B cell (primary cell): ENCODE results near the gene EVA1A. TPM values are rescaled to one million over a fixed set of nuclear protein-coding genes. Genes with fewer than 3 reads are reported as not detected.

Experiments
- ATAC-seq: fragments of 200-7000 bp; cut with Tn5 transposase; one replicate; pipeline ENCODE4 v1.10.0; 2021; ENCODE audit warnings: low read depth, mild to moderate bottlenecking, moderate number of reproducible peaks, moderate library complexity
- CTCF ChIA-PET: fragments of 350-600 bp; sonication (Branson Sonifier 250); formaldehyde crosslinking; loops from one replicate; lab custom pipeline; 2021; ENCODE audit warnings: antibody characterized with exemption, inconsistent platforms; lab: Charles Lee
- POLR2A ChIA-PET: fragments of 350-600 bp; sonication (Branson Sonifier 250); formaldehyde crosslinking; loops from one replicate; lab custom pipeline; 2021; ENCODE audit warnings: antibody characterized with exemption; lab: Charles Lee
- DNase-seq: peaks from one replicate; pipeline ENCODE4 v3.0.0; 2013
- H2AFZ ChIP-seq: 2 replicates; pipeline ENCODE4 v1.6.1; 2012; ENCODE audit warnings: mild to moderate bottlenecking, low read depth, low read length; ENCODE audit not compliant: insufficient read depth, poor library complexity, severe bottlenecking
- H3K27ac ChIP-seq, 2 donors: 1 replicate in 1 of 2; 2 replicates in 1 of 2; pipeline ENCODE4 v1.5.1; 2012 to 2013; ENCODE audit warnings: low read length in 2 of 2, mild to moderate bottlenecking in 2 of 2, moderate library complexity in 1 of 2
- H3K27me3 ChIP-seq, 4 experiments: fragments of 200-600 bp in 1 of 4; sonication (generic) in 1 of 4; replicated peaks in 1 of 4; 1 replicate in 2 of 4; 2 replicates in 2 of 4; pipeline versions ENCODE4 v1.6.1 to v1.7.0; 2013 to 2016; ENCODE audit warnings: low read length in 3 of 4, mild to moderate bottlenecking in 2 of 4, mixed read lengths in 1 of 4, moderate library complexity in 1 of 4; ENCODE audit not compliant: insufficient read depth in 4 of 4, control insufficient read depth in 3 of 4; ENCODE audit errors: control extremely low read depth in 1 of 4
- H3K36me3 ChIP-seq, 2 experiments: replicated peaks in 1 of 2; 1 replicate in 1 of 2; 2 replicates in 1 of 2; pipeline versions ENCODE4 v1.6.1 to v1.7.1; 2013; ENCODE audit warnings: low read length in 1 of 2; ENCODE audit not compliant: insufficient read depth in 2 of 2, control insufficient read depth in 1 of 2; ENCODE audit errors: control extremely low read depth in 1 of 2, extremely low read depth in 1 of 2
- H3K4me1 ChIP-seq, 2 donors: fragments of 200-600 bp in 1 of 2; sonication (generic) in 1 of 2; 1 replicate in 1 of 2; 2 replicates in 1 of 2; pipeline versions ENCODE4 v1.5.1 to v1.6.1; 2013 to 2017; ENCODE audit warnings: low read length in 2 of 2; ENCODE audit not compliant: control insufficient read depth in 2 of 2, insufficient read depth in 2 of 2
- H3K4me2 ChIP-seq: replicated peaks from 2 replicates; pipeline ENCODE3; 2012; ENCODE audit warnings: mild to moderate bottlenecking, low read depth, low read length; ENCODE audit not compliant: poor library complexity, severe bottlenecking
- H3K4me3 ChIP-seq, 5 experiments: fragments of 200-600 bp in 1 of 5; sonication (generic) in 1 of 5; 1 replicate in 3 of 5; 2 replicates in 2 of 5; pipeline versions ENCODE4 v1.5.1 to v1.7.0; 2011 to 2016; ENCODE audit warnings: low read length in 4 of 5, mild to moderate bottlenecking in 4 of 5, low read depth in 2 of 5, control low read depth in 1 of 5, moderate library complexity in 1 of 5; ENCODE audit not compliant: insufficient read depth in 1 of 5; ENCODE audit errors: control extremely low read depth in 1 of 5, extremely low read depth in 1 of 5
- H3K79me2 ChIP-seq: fragments of 200-600 bp; sonication (generic); one replicate; pipeline ENCODE4 v1.6.0; 2016; ENCODE audit warnings: low read length; ENCODE audit not compliant: control insufficient read depth, insufficient read depth
- H3K9ac ChIP-seq: fragments of 200-600 bp; sonication (generic); 2 replicates; pipeline ENCODE4 v1.6.1; 2017; ENCODE audit warnings: mild to moderate bottlenecking, low read length, moderate library complexity
- H3K9me3 ChIP-seq, 3 donors: one replicate each; pipeline versions ENCODE4 v1.6.1 to v1.7.1; 2013; ENCODE audit warnings: low read length in 2 of 3; ENCODE audit not compliant: control insufficient read depth in 2 of 3, insufficient read depth in 1 of 3; ENCODE audit errors: control extremely low read depth in 1 of 3
- H4K20me1 ChIP-seq: 2 replicates; pipeline ENCODE4 v1.6.0; 2012; ENCODE audit warnings: mild to moderate bottlenecking, low read length; ENCODE audit not compliant: insufficient read depth, control insufficient read depth, poor library complexity, severe bottlenecking
- H3K27ac Mint-ChIP-seq: one replicate; pipeline ENCODE4 v1.8.0; 2021; ENCODE audit warnings: mixed read lengths
- H3K27me3 Mint-ChIP-seq: one replicate; pipeline ENCODE4 v1.8.0; 2021; ENCODE audit warnings: mixed read lengths
- H3K4me1 Mint-ChIP-seq: one replicate; pipeline ENCODE4 v1.8.0; 2021; ENCODE audit warnings: mixed read lengths
- H3K4me3 Mint-ChIP-seq: one replicate; pipeline ENCODE4 v1.8.0; 2021; ENCODE audit warnings: mixed read lengths
- H3K9me3 Mint-ChIP-seq: one replicate; pipeline ENCODE4 v1.8.0; 2022; ENCODE audit warnings: mixed read lengths; ENCODE audit not compliant: insufficient read depth
- CTCF ChIP-seq: fragments of 200-600 bp; IDR thresholded peaks from one replicate; pipeline ENCODE4 v1.8.0; 2022; ENCODE audit warnings: antibody characterized with exemption, mild to moderate bottlenecking
- EZH2 ChIP-seq: IDR thresholded peaks from 2 replicates; pipeline ENCODE4 v1.6.1; 2012; ENCODE audit warnings: borderline replicate concordance, low read depth, mild to moderate bottlenecking, moderate library complexity, low read length; ENCODE audit not compliant: insufficient read depth, poor library complexity, severe bottlenecking
- intact Hi-C: fragments of 100-400 bp; cut with micrococcal nuclease; formaldehyde crosslinking; loops from one replicate; pipeline ENCODE4 v1.10.0; 2022
- polyA plus RNA-seq: library from polyadenylated mRNA; depleted of rRNA; stranded (reverse); fragments of >200 nt; gene quantifications from 2 replicates; pipeline ENCODE4 v1.2.3, GENCODE V29; 2012
- total RNA-seq, 2 donors: library from RNA; stranded (reverse); fragments of 120-200 nt in 1 of 2; gene quantifications; 1 replicate in 1 of 2; 2 replicates in 1 of 2; pipeline versions ENCODE4 v1.2.3 to v1.2.4, GENCODE V29; 2013 to 2022

EVA1A gene
- total and polyA plus RNA-seq, 2 donors (not counting 1 experiment from before 2014, with no cell fraction given): not detected

GRCh38 chr2:75526842-75527241, 33.9 kb downstream of the EVA1A start:
- no peaks in the 10 kb centered on the region for H4K20me1 ChIP-seq

More at GRCh38 chr2:75526842-75527241, 33.9 kb downstream of the EVA1A start:
- Mint-ChIP-seq H3K27me3 (peaks cover 37% of the 10 kb centered on the region), H3K27ac (no peak overlapping the region), H3K9me3 (no peaks in the 10 kb centered on the region), H3K4me1 (no peaks in the 10 kb centered on the region), H3K4me3 (no peak overlapping the region)
- TF ChIP-seq EZH2 (no peak), CTCF (no peak)
- intact Hi-C loops: no loop called here
- no peak overlapping the region for H2AFZ ChIP-seq
- POLR2A ChIA-PET: no interaction called here
- CTCF ChIA-PET: no interaction called here
- no peaks in the 10 kb centered on the region for H3K9me3 ChIP-seq
- DNase-seq (no peak), ATAC-seq (no peak)
- no peaks in the 10 kb centered on the region for H3K36me3 ChIP-seq
- H3K9ac ChIP-seq: no peak overlapping the region
- peaks cover 0 to 10% (median 2%) of the 10 kb centered on the region in 4 experiments for H3K27me3 ChIP-seq
- no peak overlapping the region for H3K4me3 ChIP-seq
- H3K4me1 ChIP-seq: no peaks in the 10 kb centered on the region
- no peak overlapping the region for H3K4me2 ChIP-seq
- H3K79me2 ChIP-seq: no peaks in the 10 kb centered on the region
- H3K27ac ChIP-seq: no peak overlapping the region
